Left hindlimb (tissue), 1 donor: ENCODE data around the gene ZSCAN26.
"Not testable (repeated sequence)": the region's sequence is repeated elsewhere in the genome, so short reads cannot be mapped to it uniquely, and the experiment has no call there.

ENCODE experiments used
- DNase-seq: peaks from one replicate; pipeline ENCODE4 v3.0.0-alpha.2; 2018

Gene ZSCAN26

DNA sequence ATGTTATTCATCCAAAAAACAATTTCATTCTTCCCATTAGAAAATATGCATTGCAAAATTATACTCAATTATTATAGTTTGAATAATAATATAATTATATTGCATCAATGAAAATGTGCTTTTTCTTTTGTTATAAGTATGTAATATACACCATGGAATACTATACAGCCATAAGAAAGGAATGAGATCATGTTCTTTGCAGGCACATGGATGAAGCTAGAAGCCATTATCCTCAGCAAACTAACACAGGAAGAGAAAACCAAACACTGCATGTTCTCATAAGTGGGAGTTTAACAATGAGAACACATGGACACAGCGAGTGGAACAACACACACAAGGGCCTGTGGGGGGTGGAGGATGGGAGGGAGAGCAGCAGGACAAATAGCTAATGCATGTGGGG lies 9.9 kb upstream of the ZSCAN26 start:
- no peak for DNase-seq

DNA sequence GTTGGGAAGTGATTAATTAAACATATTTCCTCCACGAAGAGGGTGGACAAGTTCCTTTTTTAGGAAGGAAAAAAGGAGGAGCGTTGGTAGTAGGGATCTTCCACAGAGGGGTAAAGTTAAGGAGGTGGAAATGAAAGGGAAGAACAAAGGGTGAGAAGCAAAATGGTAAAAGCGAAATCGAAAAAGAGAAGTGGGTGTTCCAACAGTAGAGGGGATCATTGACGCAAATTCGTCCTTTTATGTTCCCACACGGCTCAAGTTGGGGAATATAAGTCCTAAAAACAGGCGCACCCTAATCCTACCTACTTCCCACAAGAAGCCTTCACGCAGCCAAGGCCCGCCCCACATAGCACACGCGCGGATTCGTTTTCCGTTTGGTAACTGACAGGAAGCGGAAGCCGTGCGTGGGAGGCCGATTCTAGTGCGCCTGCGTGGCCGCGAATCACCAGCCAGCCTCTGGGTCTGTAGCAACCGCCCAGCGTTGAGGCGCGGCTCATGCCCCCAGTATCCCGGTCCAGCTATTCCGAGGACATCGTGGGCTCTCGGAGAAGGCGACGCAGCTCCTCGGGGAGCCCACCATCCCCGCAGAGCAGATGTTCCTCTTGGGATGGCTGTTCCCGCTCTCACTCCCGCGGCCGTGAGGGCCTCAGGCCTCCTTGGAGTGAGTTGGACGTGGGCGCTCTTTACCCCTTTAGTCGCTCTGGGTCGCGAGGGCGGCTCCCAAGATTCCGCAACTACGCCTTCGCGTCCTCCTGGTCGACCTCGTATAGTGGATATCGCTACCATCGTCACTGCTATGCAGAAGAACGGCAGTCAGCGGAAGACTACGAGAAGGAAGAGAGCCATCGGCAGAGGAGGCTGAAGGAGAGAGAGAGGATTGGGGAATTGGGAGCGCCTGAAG lies 7.8 kb upstream of the ZSCAN26 start, which contains the start of gene NKAPL:
Gene NKAPL (plus strand): TSS at position 421 of the 901 bp plus-strand sequence. CDS start 75 bp downstream, at position 496.
- DNase-seq = peak; percentile 82

DNA sequence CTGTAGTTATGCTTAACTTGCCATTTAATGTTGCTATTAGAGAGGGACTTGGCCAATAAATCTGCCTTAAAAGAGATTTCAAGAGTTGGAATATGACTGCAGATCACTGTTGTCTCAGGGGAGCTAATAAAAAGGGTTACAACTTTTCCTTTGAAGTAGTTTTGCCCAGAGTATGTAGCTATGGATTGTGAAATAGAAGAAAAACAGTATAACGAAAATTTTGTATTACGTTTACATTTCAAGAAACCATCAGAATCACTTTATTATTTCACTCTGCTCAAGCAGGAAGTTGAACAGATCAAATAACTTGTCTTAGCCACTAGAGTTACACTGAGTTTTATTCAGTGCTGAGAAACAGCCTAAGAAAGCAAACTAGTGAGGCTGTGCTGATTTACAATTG lies 3.0 kb upstream of the ZSCAN26 start:
- no peak for DNase-seq

DNA sequence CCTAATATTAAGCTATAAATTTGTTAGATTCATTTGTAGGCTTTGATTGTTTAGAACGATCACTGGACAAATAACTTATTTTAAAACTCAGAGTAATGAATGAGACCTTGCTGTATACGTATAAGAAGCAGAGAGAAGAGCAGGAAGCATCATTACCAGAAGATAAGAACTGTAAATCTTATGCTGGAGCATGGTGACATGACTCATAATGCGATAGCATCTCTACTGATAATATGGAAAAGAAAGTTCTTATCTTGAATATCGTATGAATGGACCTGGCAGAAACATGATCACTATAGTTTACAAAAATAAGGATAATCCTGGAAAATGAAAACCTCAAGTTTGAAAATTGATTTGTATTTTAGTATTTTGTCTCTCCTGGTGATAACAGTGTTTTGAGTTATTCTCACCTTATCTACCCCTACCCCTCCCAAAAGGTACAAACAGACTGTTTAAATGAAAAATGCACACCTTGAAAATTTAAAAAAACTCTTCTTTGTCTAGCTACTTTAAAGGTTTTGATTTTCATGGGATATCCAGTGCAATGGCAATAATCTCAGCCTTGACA lies 2.0 kb upstream of the ZSCAN26 start:
- no peak for DNase-seq

DNA sequence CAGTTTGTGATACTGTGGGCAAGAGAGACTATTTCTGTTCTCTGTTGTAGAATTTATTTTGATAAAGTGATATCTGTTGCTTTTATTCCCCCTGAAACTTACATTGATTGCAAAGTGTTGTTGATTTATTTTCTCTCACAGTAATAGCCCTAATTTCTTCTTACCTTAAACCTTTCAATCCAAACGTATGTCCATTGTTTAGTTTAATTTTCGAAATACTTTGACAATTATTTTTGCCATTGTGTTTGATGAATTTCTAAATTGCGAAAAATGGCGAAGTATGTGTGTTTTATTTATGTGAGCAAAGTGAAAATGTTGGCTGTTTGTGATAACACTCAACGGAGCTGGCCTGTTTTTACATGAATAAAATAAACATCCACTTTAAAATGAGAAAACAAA lies 381 bp upstream of the ZSCAN26 start:
- DNase-seq = no peak

DNA sequence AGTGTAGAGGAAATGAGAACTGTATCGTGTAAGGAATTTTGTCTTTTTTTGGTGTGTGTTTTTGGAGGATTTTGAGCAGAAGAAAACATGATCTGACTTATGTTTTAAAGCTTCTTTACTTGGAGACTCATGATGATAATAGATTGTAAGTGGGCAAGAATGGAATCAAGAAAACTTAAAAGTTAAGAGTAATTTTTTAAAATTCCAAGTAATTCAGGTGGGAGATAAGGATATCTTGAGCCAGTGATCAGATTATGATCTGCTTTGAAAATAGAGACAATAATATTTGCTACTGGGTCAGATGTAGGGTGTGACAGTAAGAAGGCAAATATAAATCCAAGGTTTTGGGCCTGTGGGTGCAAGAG lies 734 bp downstream of the ZSCAN26 start:
- no peak for DNase-seq

DNA sequence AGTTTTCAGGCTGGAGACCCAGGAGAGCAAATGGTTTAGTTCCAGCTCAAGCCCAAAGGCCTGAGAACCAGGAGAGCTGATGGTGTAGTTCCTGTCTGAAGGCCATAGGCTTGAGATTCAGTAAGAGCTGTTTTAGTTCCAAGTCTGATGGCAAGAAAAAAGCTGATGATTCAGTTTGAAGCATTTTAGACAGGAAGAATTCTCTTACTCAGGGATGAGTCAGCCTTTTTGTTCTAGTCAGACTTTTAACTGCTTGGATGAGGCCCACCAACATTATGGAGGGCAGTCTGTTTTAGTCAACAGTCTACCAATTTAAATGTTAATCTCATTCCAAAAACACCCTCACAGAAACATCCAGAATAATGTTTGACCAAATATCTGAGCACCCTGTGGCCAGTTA lies 2.5 kb downstream of the ZSCAN26 start:
- no peak for DNase-seq

DNA sequence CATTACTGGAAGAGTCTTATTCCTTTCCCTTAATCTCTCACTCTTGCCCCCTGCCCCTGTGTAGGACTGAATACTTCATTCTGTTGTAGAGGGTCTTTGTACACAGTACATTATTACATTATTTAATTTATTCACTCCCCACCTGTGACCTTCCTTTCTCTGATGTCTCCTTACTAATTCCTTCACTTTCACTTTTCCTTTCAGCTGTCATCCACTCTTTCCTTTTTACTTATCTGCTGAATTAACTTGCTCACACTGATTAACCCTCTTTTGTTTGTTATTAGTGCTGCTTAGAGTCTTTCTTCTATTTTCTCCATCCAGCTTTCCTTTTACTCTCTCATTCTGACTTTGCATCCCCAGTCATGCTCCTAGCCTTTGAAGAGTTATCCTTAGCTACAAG lies 7.9 kb downstream of the ZSCAN26 start:
- DNase-seq = no peak

DNA sequence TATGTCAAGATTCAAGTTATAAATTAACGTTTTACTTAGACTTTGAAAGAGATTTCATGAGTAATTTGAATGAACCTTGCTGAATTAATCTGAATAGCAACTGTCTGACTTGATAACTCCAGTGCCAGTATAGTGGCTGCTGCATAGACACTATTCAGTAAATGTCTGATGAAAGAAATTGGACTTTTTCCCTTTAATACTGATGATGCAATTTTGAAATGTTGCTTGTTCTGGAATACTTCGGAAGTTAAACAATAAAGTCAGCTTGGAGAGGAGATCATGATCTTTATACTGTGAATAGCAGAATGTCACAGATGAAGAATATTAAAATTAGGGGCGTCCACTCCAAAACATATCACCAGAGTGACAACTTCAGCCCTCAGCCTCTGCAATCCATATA lies 10.8 kb downstream of the ZSCAN26 start:
- DNase-seq = no peak

DNA sequence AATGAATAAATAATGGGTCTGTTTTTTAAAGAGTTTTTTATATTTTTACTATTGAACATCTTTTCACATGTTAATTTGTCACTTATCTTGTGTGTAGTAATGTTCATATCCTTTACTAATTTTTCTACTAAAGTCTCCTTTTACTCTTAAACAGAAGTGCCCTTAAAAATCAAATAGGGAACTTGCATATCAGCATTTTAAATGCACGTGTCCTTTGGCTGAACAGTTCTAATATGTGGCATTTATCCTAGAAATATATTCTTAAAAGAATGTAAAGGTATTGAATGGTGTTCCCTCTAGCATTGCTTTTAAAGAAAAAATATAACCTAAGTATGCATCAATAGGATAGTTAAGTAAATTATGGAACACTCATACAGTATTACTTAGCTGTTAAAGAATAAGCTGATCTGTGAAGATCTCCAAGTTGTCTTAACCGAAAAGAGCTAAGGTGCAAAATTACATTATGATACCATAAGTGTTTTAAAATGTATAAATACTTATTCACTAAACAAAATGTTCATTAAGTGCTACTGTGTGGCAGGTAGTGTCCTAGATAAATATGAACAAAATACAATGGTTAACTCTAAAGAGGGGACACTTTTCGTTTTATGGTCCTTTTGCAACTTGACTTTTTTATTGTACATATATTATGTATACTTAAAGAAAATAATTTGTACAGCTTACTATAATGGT lies 13.8 kb downstream of the ZSCAN26 start:
- no peak for DNase-seq

DNA sequence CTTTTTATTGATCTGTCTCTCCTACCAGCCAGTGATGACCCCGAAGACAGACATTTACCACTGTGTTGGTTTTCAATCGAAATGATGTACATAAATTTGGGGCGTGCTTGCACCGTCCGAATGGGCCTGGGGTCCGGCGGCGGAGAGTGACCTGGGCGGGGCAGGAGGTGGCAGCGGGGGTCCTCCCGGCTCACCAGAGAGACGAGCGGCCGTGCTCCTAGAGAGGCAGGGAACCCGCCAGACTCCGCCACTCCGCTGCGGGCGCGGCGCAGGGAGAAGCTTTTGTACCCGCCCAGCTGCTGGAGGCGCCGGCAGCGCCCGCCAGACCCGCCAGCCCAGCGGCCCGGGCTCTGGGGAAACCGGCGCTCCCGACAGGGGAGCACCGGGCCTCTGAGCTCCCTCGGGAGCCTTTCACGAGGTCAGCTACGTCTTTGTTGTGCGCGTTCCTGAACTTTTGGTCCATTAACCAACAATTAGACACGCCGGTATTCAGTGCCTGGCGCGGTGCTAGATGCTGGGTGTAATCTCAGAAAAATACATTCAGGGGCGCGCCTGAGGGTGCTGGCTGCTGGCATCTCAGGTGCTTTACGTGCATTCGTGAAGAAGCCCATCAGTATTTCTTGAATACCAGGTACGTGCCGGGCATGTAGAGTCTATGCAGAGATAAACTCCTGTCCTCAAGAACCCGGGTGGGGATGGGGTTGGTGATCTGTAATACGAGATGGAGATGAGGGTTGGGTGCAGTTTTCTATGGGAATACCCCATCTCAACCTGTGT lies 14.5 kb downstream of the ZSCAN26 start, which contains the start of gene PGBD1:
Gene PGBD1 (plus strand): TSS at position 285 of the 777 bp plus-strand sequence. CDS start 2,242 bp downstream, outside the sequence.
- peak; percentile 80 for DNase-seq

DNA sequence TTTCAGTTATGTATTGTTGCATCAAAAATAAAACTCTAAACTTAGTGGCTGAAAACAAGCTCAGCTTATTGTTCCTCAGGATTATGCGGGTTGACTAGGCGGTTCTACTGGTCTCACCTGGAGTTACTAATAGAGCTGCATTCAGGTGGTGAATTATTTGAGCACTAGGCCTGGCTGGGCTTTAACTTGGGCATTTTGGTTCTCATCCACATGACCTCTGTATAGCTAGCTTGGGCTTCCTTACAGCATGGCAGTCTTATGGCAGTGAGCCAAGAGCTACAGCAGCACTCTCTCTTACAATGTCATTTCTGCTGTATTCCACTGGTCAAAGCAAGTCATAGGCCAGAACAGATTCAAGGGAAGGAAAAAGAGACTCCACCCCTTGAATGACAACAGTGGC lies 16.0 kb downstream of the ZSCAN26 start:
- no peak for DNase-seq

DNA sequence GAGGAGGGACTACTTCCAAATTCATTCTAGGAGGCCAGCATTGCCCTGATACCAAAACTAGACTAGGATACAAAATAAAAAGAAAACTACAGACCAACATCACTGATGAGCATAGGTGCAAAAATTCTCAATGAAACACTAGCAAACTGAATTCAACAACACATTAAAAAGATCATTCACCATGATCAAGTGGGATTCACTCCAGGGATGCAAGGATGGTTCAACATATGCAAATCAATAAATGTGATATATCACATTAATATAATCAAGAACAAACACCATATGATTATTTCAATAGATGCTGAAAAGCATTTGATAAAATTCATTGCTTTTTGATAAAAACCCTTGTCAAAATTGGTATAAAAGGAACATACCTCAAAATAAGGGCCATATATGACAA lies 24.6 kb downstream of the ZSCAN26 start:
- DNase-seq = no peak

DNA sequence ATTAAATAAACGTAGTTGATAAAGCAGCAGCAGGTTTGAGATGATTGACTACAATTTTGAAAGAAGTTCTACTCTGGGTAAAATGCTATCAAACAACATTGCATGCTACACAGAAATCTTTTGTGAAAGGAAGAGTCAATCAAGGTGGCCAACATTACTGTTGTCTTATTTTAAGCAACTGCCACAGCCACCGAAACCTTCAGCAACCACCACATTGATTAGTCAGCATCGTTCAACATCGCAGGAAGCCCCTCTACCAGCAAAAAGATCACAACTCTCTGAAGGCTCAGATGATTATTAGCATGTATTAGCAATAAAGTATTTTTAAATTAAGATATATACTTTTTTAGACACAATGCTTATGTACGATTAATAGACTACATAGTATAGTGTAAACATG lies 28.4 kb downstream of the ZSCAN26 start:
- no peak for DNase-seq

DNA sequence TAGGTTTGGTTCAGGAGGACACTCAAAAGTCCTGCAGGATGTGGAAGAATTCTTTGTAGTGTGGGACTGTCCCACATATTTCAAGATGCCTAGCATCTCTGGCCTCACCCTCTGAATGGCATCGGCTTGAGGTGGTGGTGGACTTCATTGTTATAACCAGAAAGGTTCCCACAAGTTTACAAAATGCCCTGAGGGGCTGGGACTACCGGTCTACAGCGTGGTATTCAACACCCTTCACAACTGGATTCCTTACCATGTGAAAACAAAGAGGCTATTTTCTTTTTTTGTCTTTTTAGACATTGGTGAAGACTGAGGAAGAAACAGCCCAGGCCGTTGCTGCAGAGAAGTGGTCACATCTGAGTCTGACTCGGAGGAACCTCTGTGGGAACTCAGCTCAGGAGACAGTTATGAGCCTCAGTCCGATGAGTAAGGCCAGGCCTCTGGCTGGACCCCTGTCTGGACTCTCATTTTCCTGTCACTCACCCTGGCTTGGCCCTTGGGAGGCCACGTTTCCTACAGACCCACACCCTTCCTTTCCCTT lies 29.6 kb downstream of the ZSCAN26 start:
- DNase-seq = no peak

DNA sequence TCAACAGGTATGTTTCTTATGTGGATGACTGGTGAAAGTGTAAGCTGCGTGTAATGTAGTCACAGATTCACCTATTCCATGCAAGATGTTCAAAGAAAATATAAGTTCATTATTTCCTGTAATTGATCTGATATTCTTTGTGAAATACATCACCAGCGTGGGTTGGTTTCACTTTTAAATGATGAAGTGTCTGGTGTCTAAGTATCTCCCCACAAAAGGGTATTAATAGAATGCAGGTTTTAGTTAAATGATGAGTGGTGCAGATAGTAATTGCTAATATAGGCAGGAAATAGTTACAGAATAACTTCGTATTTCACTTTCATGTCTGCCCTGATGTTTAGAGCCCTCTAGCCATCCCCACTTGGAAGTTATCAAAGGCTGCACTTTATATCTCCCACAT lies 36.6 kb downstream of the ZSCAN26 start:
- DNase-seq = no peak

DNA sequence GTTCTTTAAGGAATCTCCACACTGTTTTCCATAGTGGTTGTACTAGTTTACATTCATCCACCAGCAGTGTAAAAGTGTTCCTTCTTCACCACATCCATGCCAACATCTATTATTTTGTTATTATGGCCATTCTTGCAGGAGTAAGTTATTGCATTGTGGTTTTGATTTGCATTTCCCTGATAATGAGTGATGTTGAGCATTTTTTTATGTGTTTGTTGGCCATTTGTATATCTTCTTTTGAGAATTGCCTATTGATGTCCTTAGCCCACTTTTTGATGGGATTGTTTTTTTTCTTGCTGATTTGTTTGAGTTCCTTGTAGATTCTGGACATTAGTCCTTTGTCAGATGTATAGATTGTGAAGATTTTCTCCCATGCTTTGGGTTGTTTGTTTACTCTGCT lies 39.4 kb downstream of the ZSCAN26 start:
- DNase-seq = not testable (repeated sequence)

DNA sequence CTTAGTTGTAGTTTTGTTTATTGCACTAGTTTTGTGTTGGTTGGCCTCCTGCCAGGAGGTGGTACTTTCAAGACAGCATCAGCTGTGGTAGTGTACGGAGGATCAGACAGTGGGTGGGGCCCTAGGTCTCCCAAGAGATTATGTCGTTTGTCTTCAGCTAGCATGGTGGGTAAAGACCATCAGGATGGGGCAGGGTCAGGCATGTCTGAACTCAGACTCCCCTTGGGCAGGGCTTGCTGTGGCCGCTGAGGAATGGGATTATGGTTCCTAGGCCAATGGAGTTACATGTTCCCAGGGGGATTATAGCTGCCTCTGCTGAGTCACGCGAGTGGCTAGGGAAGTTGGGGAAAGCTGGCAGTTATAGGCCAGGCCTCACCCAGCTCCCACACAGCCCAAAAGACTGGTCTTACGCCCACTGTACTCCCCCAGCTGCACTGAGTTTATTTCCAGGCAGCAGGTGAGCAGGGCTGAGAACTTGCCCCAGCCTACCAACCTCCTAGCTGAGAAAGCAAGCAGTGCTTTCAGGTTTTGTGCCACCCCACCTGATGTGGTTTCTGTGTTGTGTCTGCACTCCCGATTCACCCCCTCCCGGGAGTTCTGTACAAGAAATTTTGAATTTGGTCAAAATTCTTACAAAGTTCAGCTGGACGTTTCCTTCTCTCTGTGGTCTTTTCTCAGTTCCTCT lies 44.3 kb downstream of the ZSCAN26 start:
- no peak for DNase-seq

DNA sequence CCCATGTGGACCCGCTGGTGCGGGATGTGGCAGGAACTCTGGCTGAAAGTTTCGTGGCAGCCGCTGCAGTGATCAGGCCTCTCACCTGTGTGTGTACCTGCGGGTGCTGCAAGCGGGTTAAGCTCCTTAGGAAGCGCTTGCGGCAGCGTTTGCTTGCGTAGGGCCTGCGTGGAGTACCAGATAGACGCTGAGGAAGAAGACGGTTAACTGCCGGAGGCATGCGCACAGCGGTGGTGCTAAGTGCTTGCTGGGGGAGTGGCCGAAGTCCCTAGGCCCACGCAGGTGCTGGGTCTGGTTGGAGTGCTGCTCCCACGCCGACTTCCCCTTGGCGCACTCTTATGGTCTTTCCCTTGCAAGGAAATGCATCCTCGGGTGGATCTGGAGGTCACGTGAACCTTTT lies 46.0 kb downstream of the ZSCAN26 start:
- no peak for DNase-seq

DNA sequence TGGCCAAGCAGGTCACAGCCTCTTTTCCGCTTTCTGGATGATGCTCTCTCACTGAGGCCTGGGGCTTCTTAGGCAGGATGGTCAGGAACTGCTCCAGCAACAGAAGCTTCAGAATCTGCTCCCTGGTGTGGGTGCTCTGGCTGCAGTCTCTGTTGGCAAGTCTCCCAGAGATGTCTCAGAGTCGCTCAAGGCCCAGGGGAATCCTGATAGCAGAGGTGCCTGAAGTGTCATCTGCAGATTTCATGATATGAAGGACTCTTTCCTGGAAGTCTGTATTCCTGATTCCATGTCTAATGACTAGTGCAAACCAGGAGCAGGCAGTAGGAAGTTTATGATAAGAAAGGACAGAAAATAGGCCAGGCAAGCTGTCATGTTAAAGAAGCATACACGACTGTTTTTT lies 48.7 kb downstream of the ZSCAN26 start:
- no peak for DNase-seq

DNA sequence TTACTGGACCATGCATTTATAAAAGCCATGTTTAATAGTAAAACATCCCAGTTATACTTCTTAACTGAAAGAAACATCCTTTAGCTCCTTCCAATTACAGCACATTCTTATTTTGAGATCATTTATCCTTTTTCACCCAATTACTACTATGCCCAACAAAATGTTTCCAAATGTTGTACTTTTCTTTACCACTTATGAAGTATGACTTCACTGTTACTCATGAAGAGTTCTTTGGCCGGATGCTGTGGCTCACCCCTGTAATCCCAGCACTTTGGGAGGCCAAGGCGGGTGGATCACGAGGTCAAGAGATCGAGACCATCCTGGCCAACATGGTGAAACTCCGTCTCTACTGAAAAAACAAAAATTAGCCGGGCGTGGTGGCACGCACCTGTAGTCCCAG lies 50.9 kb downstream of the ZSCAN26 start:
- not testable (repeated sequence) for DNase-seq

DNA sequence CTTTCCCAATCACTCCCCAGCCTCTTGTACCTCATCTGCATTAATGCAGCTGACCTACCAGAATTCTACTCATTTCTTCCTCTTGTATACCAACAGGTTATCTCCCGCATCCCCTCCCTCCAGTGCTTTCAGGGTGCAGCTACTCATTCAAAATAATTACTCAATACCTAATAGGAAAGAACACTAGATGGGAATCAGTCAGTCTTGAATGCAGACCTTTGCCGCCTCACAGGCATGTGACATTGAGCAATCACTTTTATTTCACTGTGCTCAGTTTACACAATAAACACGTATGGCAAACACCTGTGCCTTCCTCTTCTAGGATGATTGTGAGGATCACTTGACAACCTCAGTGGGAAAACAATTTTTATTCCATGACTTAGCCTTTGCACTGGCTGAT lies 55.7 kb downstream of the ZSCAN26 start:
- no peak for DNase-seq
